Neural cell (in vitro differentiated cells): ENCODE results near the gene BCAR3. TPM values are rescaled to one million over a fixed set of nuclear protein-coding genes. Genes with fewer than 3 reads are reported as not detected.

ENCODE experiments used
- H2AFZ ChIP-seq: fragments of 200-600, 300-800 bp; sonication (generic), shearing (Covaris generic); 2 replicates; pipeline ENCODE4 v1.6.0; 2014; ENCODE audit warnings: low read depth, mild to moderate bottlenecking, antibody characterized with exemption, low read length, moderate library complexity
- H3F3A ChIP-seq: fragments of 200-600 bp; shearing (Covaris generic); 2 replicates; pipeline ENCODE4 v1.6.1; 2016; ENCODE audit warnings: mild to moderate bottlenecking, moderate library complexity, mixed read lengths, antibody characterized with exemption, low read length; ENCODE audit not compliant: insufficient read depth, poor library complexity, severe bottlenecking
- H3K27ac ChIP-seq: fragments of 200-600, 300-800 bp; sonication (generic), shearing (Covaris generic); 2 replicates; pipeline ENCODE4 v1.5.1; 2014; ENCODE audit warnings: mild to moderate bottlenecking, low read length, moderate library complexity
- H3K27me3 ChIP-seq: fragments of 300-800, 200-600 bp; sonication (generic), shearing (Covaris generic); 2 replicates; pipeline ENCODE4 v1.6.0; 2014; ENCODE audit warnings: mild to moderate bottlenecking, low read depth, low read length, moderate library complexity; ENCODE audit not compliant: insufficient read depth
- H3K36me3 ChIP-seq: fragments of 300-800, 200-600 bp; sonication (generic), shearing (Covaris generic); 2 replicates; pipeline ENCODE4 v1.5.1; 2014; ENCODE audit warnings: mild to moderate bottlenecking, antibody characterized with exemption, low read length, moderate library complexity; ENCODE audit not compliant: insufficient read depth
- H3K4me2 ChIP-seq: fragments of 300-800, 200-600 bp; sonication (generic), shearing (Covaris generic); 2 replicates; pipeline ENCODE4 v1.6.0; 2014; ENCODE audit warnings: mild to moderate bottlenecking, low read length
- H3K4me3 ChIP-seq: fragments of 300-800, 200-600 bp; sonication (generic), shearing (Covaris generic); 2 replicates; pipeline ENCODE4 v1.5.1; 2014; ENCODE audit warnings: mild to moderate bottlenecking, low read length, moderate library complexity
- H3K79me2 ChIP-seq: fragments of 200-600 bp; shearing (Covaris generic); replicated peaks from 2 replicates; pipeline ENCODE4 v1.6.0; 2014; ENCODE audit warnings: mild to moderate bottlenecking, low read length, moderate library complexity; ENCODE audit not compliant: insufficient read depth
- H3K9ac ChIP-seq: fragments of 300-800, 200-600 bp; sonication (generic), shearing (Covaris generic); 2 replicates; pipeline ENCODE4 v1.6.1; 2016; ENCODE audit warnings: mild to moderate bottlenecking, low read length, mixed read lengths
- H3K9me2 ChIP-seq: fragments of 200-600 bp; shearing (Covaris generic); 2 replicates; pipeline ENCODE4 v1.6.1; 2016; ENCODE audit warnings: mild to moderate bottlenecking, low read length, mixed read lengths; ENCODE audit not compliant: insufficient read depth
- H3K9me3 ChIP-seq: fragments of 200-600, 300-800 bp; sonication (generic), shearing (Covaris generic); 2 replicates; pipeline ENCODE4 v1.6.1; 2016; ENCODE audit warnings: mild to moderate bottlenecking, mixed run types, low read length, moderate library complexity, mixed read lengths
- H4K20me1 ChIP-seq: fragments of 200-600 bp; shearing (Covaris generic); 2 replicates; pipeline ENCODE4 v1.6.1; 2016; ENCODE audit warnings: mild to moderate bottlenecking, mixed run types; ENCODE audit not compliant: insufficient read depth
- EP300 ChIP-seq: fragments of 450-650 bp; conservative IDR thresholded peaks from 2 replicates; pipeline ENCODE4 v1.6.1; 2014; ENCODE audit warnings: antibody characterized with exemption, mild to moderate bottlenecking, moderate library complexity; ENCODE audit not compliant: poor library complexity, severe bottlenecking
- EZH2 ChIP-seq: fragments of 200-600, 300-800 bp; shearing (Covaris generic), sonication (generic); IDR thresholded peaks from 2 replicates; pipeline ENCODE4 v1.6.1; 2014; ENCODE audit warnings: antibody characterized with exemption, low read length, borderline replicate concordance, mild to moderate bottlenecking; ENCODE audit not compliant: insufficient read depth, poor library complexity, severe bottlenecking
- MXI1 ChIP-seq: fragments of 450-650 bp; conservative IDR thresholded peaks from 2 replicates; pipeline ENCODE4 v1.6.1; 2014; ENCODE audit warnings: antibody characterized with exemption, mild to moderate bottlenecking; ENCODE audit not compliant: poor library complexity, severe bottlenecking
- POLR2AphosphoS5 ChIP-seq: IDR thresholded peaks from 2 replicates; pipeline ENCODE4 v1.6.1; 2012
- RAD21 ChIP-seq: fragments of 450-650 bp; conservative IDR thresholded peaks from 2 replicates; pipeline ENCODE4 v1.6.1; 2014; ENCODE audit warnings: antibody characterized with exemption, mild to moderate bottlenecking, moderate library complexity
- SMC3 ChIP-seq: fragments of 450-650 bp; conservative IDR thresholded peaks from 2 replicates; pipeline ENCODE4 v1.6.1; 2014; ENCODE audit warnings: antibody characterized with exemption, mild to moderate bottlenecking, moderate library complexity; ENCODE audit not compliant: poor library complexity
- TAF1 ChIP-seq: IDR thresholded peaks from 2 replicates; pipeline ENCODE4 v1.6.1; 2012; ENCODE audit warnings: low read depth
- polyA plus RNA-seq: library from polyadenylated mRNA; depleted of rRNA; stranded (reverse); fragments of >200 nt; gene quantifications from 2 replicates; pipeline ENCODE4 v1.2.3, GENCODE V29; 2014
- TF ChIP-seq, protein P1 (sequence below): fragments of 450-650 bp; IDR thresholded peaks from 2 replicates; pipeline ENCODE4 v1.5.1; 2014; ENCODE audit warnings: antibody characterized with exemption, mild to moderate bottlenecking, moderate library complexity; ENCODE audit not compliant: poor library complexity, severe bottlenecking
- TF ChIP-seq, protein P2 (sequence below): IDR thresholded peaks from 2 replicates; pipeline ENCODE4 v1.6.1; 2012; ENCODE audit warnings: borderline replicate concordance

The BCAR3 gene
- polyA plus RNA-seq, 1 donor from 2014 or later, result 2.5 TPM

DNA sequence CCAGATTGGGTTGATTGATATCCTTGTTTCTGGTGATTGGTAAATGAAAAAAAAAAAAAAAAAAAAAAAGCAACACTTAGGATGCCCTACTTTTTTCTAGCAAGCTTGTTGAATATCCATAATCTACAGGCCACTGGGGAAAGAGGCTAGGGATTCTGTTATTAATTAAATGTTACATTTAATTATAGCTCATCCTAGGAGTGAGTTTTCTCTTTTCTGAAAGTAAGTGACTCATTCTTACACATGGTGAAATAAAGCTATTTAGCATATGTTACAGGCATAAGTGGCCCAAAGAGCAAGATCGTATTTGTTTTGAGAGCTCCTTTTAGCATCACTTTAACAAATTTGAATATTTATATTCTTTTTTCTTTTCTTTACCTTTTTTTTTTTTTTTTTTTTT, 139.2 kb downstream of the BCAR3 start:
- Histone ChIP-seq H3K27ac (no peak overlapping the region), H3K9me3 (no peaks in the 10 kb centered on the region), H4K20me1 (no peaks in the 10 kb centered on the region), H3F3A (no peaks in the 10 kb centered on the region), H3K4me3 (no peak overlapping the region), H3K27me3 (no peaks in the 10 kb centered on the region), H3K9me2 (no peaks in the 10 kb centered on the region), H3K79me2 (no peaks in the 10 kb centered on the region), H3K4me2 (no peak overlapping the region), H2AFZ (no peak overlapping the region), H3K9ac (no peak overlapping the region), H3K36me3 (no peaks in the 10 kb centered on the region)
- no peak for TF ChIP-seq POLR2AphosphoS5
- no peak for TF ChIP-seq MXI1
- TF ChIP-seq EZH2, result no peak
- no peak for TF ChIP-seq EP300
- no peak for TF ChIP-seq TAF1
- TF ChIP-seq RAD21, result no peak
- TF ChIP-seq, protein P1, sequence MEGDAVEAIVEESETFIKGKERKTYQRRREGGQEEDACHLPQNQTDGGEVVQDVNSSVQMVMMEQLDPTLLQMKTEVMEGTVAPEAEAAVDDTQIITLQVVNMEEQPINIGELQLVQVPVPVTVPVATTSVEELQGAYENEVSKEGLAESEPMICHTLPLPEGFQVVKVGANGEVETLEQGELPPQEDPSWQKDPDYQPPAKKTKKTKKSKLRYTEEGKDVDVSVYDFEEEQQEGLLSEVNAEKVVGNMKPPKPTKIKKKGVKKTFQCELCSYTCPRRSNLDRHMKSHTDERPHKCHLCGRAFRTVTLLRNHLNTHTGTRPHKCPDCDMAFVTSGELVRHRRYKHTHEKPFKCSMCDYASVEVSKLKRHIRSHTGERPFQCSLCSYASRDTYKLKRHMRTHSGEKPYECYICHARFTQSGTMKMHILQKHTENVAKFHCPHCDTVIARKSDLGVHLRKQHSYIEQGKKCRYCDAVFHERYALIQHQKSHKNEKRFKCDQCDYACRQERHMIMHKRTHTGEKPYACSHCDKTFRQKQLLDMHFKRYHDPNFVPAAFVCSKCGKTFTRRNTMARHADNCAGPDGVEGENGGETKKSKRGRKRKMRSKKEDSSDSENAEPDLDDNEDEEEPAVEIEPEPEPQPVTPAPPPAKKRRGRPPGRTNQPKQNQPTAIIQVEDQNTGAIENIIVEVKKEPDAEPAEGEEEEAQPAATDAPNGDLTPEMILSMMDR, result no peak
- no peak for TF ChIP-seq SMC3
- TF ChIP-seq, protein P2, sequence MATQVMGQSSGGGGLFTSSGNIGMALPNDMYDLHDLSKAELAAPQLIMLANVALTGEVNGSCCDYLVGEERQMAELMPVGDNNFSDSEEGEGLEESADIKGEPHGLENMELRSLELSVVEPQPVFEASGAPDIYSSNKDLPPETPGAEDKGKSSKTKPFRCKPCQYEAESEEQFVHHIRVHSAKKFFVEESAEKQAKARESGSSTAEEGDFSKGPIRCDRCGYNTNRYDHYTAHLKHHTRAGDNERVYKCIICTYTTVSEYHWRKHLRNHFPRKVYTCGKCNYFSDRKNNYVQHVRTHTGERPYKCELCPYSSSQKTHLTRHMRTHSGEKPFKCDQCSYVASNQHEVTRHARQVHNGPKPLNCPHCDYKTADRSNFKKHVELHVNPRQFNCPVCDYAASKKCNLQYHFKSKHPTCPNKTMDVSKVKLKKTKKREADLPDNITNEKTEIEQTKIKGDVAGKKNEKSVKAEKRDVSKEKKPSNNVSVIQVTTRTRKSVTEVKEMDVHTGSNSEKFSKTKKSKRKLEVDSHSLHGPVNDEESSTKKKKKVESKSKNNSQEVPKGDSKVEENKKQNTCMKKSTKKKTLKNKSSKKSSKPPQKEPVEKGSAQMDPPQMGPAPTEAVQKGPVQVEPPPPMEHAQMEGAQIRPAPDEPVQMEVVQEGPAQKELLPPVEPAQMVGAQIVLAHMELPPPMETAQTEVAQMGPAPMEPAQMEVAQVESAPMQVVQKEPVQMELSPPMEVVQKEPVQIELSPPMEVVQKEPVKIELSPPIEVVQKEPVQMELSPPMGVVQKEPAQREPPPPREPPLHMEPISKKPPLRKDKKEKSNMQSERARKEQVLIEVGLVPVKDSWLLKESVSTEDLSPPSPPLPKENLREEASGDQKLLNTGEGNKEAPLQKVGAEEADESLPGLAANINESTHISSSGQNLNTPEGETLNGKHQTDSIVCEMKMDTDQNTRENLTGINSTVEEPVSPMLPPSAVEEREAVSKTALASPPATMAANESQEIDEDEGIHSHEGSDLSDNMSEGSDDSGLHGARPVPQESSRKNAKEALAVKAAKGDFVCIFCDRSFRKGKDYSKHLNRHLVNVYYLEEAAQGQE, result no peak

DNA sequence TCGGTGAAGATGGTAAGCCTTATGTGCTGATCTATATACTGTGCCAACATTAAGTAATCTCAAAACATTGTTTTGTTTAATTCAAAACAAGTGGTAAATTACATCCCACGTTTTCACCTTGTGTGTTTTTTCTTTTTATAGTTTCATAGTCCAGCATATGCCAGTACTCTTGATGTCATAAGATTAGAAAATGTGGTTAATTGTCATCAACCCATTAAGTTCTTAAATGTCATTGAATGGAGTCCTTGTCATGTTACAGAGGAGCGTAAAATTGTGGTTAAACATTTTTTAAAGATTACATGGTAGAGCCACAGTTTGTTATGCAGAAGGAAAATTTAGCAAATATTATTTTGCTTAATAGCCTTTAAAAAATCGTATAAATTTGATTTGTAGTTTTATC, 140.6 kb downstream of the BCAR3 start:
- Histone ChIP-seq H3K9ac (no peak overlapping the region), H3K27me3 (no peaks in the 10 kb centered on the region), H3F3A (no peaks in the 10 kb centered on the region), H3K9me3 (no peaks in the 10 kb centered on the region), H3K79me2 (peaks cover 5% of the 10 kb centered on the region), H3K4me2 (no peak overlapping the region), H2AFZ (no peak overlapping the region), H3K27ac (no peak overlapping the region), H3K9me2 (no peaks in the 10 kb centered on the region), H4K20me1 (no peaks in the 10 kb centered on the region), H3K36me3 (peaks cover 8% of the 10 kb centered on the region), H3K4me3 (no peak overlapping the region)
- TF ChIP-seq SMC3 (no peak), EP300 (no peak), POLR2AphosphoS5 (no peak), RAD21 (no peak), EZH2 (no peak), MXI1 (no peak), TAF1 (no peak)
- TF ChIP-seq, protein P1, result no peak
- TF ChIP-seq, protein P2, result no peak
